ENCODE measurements around the gene KCNB1. TPM values are rescaled to one million over a fixed set of nuclear protein-coding genes. Genes with fewer than 3 reads are reported as not detected.

Gene KCNB1
- total RNA-seq, 2 experiments from 2014 or later, result not detected

DNA sequence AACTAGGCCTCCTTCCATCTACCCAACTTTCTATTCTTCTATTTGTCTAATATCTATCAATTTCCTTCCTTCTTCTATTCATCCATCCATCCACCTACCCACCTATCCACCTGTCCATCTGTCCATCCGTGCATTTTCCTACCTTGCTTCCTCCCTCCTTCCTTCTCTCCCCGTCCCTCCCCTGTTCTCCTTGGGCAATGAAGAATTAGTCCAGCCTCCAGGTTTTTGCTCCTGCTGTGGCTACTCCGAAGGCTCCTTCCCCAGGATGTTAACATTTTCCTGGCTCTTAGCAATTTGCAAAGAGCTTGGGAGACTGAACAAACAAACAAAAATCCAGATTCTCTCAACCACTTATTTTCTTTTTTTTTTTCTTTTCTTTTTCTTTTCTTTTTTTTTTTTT lies 81.6 kb downstream of the KCNB1 start:
- CTCF ChIA-PET, result no interaction called here

DNA sequence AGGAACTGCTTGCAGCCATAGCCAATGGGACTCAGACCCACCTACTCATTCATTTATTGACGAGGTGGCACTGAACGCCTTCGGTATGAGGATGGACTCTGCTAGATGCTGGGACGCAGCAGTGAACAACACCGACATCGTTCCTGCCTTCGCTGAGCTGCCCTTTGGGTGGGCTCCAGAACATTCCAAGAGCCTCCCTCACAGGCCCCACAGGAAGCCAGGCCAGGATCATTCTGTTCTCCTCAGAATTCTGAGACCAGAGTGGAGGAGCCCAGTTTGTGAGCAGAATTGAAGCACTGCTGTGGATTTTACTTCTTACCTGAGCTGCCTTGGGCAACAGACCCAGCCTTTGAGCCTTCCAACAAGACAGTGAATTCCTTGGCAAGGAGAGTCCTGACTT lies 82.1 kb downstream of the KCNB1 start:
- ChIA-PET CTCF (no interaction called here), POLR2A (no interaction called here)

More for the DNA sequence above, 81.6 kb downstream of the KCNB1 start:
- POLR2A ChIA-PET, result no interaction called here

DNA sequence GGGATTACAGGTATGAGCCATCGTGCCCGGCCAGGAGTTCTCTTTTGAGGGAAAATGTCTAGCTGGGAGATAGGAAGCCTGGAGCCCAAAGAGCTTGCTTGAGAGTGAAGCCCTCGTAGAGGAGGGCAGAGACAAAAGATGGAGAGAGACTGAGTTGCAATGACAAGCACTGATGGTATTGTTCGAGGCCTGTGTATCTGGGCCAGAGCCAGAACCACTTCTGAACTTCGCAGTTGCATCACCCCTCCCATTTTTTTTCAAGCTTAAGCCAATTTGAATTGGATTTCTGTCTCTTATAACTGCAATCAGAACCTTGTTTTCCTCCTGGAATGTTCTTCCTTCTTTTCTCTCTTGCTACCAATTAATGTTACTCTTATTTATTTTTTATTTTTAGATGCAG lies 83.1 kb downstream of the KCNB1 start:
- CTCF ChIA-PET, result no interaction called here
- POLR2A ChIA-PET, result no interaction called here

DNA sequence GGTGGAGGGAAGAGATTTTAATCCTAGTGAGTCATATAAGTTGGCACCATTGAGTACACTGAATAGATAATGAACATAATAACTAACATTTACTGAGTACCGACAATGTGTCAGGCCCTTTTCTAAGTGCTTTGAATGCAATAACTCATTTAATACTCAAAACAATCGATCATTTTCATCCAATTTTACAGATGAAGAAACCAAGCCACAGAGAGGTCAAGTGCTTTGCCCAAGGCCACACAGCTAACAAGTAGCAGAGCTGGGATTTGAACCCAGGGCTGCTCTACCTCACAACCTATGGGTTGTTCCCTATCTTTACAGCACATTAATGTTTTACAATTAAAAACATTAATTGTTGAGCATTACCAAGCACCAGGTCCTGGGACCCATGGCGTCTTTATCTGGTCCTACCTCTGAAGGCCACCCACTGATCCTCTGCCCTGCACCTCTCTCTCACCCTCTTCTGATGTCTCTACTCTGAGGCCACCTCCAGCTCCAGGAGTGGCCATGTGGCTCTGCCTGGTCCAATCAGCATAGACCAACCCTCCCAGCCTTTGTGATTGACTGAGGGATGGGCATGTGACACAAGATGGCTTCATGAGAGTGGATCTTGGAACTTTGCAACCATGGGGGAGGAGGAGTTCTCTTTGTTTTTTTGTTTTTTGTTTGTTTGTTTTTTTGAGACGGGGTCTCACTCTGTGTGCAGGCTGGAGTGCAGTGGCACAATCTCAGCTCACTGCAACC lies 83.9 kb downstream of the KCNB1 start:
- ChIA-PET CTCF (no interaction called here), POLR2A (no interaction called here)

DNA sequence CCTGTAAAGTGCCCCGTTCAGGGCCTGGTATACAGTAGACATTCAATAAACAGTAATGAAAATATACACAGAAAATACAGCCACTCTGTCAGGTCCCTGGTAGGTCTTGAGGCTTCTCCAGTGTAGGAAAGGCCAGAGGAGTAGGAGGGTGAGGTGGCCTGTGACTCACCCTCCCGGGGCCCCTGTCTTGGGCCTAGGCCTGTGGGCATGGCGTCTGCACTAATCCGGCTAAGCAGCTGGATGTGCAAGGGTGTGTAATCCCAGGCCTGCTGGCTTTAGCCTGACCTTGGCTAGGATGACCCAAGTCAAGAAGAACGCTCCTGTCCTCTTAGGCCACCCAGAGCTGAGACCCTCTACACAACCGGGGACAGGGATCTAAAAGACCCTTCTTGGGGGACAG lies 84.9 kb downstream of the KCNB1 start:
- CTCF ChIA-PET, result no interaction called here
- POLR2A ChIA-PET, result no interaction called here

DNA sequence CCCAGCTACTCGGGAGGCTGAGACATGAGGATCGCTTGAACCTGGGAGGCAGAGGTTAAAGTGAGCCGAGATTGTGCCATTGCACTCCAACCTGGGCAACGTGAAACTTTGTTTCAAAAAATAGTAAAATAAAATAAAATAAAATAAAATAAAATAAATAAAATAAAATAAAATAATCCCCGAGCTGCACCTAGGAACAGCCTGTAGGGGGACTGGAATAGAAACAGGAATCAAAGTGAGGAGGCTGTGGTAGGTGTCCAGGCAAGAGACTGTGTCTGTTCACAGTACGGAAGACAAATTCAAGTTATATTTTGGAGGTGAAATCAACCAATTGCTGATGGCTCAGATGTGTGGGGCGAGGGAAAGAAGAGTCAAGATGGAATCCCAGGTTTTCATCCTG lies 86.2 kb downstream of the KCNB1 start:
- CTCF ChIA-PET, result no interaction called here
- POLR2A ChIA-PET, result no interaction called here

DNA sequence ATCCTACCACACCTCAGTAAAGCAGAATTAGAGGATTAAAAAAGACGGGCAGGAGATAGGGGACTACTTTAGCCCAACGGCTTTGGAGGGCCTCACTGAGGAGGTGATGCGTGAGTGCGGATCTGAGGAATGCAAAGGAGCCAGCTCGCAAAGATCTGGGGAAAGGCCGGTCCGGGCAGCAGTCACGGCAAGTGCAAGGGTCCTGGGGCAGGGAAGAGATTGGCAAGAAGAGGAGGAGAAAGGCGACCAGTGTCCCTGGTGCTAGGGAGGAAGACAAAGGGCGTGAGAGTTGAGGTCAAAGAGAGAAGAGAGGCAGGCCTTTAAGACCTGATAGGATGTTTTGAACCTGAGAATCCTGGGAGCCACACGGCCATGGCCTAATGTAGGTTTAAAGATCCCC lies 86.8 kb downstream of the KCNB1 start:
- POLR2A ChIA-PET, result no interaction called here
- CTCF ChIA-PET, result no interaction called here

DNA sequence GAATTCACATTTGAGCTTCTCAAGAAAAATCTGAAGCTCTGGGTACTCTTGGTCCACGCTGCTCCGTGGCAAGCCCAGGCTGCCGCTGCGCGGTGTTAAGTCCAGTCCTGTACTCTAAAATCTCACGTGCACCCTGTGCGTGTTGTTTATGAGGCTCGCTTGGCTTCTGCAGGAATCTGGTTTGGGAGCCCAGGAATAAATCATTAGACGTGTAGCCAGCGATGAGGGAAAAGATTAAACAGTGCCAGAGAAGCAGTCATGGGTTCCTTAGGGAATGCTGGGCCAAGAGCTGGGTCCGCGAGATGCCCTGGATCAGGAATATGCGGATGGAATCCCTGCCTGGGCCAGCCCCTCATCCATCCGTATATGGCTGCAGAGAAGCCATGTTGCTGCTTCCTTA lies 87.3 kb downstream of the KCNB1 start:
- CTCF ChIA-PET, result no interaction called here
- POLR2A ChIA-PET, result no interaction called here

DNA sequence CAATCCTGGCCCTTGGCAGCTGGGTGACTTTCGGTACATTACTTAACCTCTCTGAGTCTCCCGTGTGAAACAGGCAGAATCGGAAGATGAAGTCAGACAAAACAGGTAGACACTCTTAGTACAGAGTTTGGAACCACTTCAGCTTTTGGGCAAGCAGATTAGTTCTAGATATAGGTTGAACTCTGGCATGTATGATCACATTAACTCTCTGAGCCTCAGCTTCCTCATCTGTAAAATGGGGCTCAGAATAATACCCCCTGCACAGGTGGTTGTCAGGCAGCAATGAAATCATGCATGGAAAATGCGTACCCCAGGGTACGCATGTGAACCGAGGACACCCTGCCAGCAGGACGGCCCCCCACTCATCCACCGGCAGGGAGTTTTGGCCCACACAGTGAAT lies 87.7 kb downstream of the KCNB1 start:
- CTCF ChIA-PET, result no interaction called here

DNA sequence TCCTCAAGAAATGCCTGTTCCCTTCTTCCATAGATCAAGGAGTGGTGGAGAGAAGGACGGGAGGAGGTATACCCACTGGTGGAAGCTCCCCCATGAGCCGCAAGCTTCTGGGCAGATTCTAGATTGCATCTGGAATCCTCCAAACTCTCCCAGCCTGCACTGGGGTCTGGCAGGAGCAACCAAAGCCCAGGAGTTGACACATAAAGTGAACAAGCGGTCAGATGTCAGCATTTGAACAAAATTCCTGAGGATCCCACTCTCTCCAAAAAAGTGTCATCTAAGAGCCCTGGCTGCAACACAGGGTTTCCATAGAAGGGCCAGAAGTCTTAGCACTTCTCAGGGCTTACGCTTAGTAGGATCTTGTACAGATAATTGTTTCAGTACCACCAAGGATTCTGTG lies 88.2 kb downstream of the KCNB1 start:
- ChIA-PET CTCF (no interaction called here), POLR2A (no interaction called here)

More for the DNA sequence above, 87.7 kb downstream of the KCNB1 start:
- POLR2A ChIA-PET, result no interaction called here

DNA sequence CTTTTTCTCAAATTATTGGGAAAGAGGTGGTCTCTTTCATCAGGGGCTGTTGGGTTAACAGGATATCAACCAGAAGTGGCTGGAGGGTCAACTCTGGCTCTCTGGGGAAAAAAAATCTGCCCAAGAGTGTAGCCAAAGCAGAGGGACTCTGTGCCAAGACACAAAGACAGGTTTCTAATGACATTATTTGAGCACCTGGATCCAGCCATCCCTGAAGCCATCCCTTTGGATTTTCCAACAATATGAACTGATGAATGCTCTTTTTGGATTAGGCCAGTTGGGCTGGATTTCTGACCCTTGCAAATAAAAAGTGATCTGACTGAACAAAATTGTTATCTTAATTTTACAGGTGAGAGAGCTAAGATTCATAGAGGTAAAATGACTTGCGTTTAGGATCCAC lies 88.7 kb downstream of the KCNB1 start:
- POLR2A ChIA-PET, result no interaction called here
- CTCF ChIA-PET, result no interaction called here

DNA sequence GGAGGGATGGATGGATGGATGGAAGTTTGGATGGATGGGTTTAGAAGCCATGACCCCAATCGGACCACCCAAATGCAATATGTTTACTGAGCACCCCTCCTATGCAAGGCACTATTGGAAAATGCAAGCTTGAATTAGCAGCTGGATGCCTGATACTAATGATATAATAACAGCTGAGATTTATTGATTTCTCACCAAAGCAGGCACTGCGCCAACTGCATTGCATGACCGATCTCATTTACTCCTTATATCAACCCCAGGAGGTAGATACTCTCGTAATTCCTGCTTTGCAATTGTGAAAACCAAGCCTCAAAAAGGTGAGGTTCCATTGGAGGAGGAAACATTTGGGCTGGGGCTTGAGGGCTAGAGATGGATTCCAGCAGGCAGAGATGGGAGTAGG lies 89.7 kb downstream of the KCNB1 start:
- POLR2A ChIA-PET, result no interaction called here
- CTCF ChIA-PET, result no interaction called here

DNA sequence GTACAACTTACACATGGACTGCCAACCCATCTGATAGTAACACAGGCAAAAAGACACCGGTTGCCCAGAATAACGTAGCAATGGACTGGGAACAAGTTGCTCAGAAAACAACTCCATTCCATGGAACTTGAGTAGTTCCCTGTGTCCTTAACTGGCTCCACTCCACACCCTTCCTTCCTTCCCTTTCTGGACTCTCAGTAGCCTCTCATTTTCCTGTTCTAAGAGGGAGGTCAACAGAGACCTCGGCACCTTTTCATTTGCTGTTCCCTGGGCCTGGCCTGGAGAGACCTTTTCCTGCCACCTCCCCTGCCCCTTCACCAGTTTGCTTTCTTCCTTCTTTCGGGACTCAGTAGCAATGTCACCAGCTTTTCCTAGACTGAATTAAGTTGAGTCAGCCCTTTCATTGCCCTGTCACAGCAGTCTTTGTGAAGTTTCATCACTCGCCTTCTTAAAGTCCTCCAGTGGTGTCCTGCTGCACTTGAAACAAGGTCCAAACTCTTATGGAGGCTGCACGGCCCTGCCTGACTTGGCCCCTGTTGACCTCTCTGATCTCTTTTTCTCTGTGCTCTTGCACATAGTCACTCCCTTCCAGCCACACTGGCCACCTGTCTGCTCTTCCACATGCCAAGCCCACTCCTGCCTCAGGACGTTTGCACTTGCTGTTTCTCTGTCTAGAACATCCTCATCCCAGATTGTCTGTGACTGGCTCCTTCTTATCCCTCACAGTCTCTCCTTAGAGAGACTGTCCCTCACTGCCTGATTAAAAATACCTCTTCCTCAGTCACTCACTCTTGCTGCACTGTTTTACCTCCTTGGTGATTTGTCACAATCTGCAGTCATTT lies 90.8 kb downstream of the KCNB1 start:
- POLR2A ChIA-PET, result no interaction called here
- CTCF ChIA-PET, result no interaction called here

DNA sequence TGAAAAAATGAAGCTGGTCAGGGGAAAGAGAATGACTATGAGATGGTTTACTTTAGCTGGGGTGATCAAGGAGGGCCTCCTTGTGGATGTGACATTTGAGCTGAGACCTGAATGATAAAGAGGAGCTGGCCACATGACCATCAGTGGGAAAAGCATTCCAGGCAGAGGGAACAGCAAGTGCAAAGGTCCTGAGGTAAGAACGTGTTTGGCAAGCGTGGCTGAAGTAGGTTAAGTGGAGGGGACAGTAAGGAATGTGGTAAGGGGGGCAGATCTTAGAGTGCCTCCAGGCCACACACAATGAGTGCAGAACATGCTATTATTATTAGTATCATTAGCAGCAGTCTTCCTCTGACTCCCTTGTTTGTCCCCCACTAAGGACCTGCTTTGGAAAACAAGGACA lies 92.6 kb downstream of the KCNB1 start:
- CTCF ChIA-PET, result no interaction called here
- POLR2A ChIA-PET, result no interaction called here

DNA sequence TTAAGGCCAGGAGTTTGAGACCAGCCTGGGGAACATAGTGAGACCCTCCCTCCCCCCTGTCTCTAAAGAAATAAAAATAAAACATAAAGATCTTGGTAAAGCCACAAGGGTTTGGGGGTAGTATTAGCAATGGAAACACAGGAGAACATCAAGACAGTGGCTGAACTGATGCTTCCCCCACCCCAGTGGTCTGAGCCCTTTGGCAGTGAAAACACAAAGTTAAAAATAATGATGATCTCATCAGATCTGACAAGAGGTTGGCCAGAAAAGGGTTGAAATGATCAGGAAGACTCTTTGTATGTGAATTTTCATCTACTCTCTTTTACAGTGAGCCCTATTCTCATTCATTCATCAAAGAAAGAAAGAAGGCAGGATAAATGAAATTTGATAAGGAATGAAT lies 93.7 kb downstream of the KCNB1 start:
- POLR2A ChIA-PET, result no interaction called here
- CTCF ChIA-PET, result interaction anchor here (1.2 kb wide), 1 partner anchor 127 kb away, joined by 3 read pairs; no protein-coding TSS in a partner anchor

DNA sequence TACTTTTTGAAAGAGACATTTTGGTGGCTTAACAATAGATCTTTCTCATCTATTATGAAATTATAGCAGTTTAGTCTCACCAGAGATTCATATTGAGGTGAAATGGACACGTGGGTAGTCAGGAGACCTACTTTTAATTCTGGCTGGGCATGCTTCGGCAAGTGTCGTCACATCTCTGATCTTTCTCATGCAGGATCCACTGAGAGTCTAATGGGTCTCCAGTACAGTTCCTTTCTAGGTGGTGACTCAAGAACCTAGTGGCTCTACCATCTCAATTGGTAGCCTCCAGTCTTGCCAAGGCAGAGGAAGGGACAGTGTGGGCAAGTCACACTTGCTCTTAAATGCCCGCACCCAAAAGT lies 94.9 kb downstream of the KCNB1 start:
- CTCF ChIA-PET, result no interaction called here
- POLR2A ChIA-PET, result no interaction called here

DNA sequence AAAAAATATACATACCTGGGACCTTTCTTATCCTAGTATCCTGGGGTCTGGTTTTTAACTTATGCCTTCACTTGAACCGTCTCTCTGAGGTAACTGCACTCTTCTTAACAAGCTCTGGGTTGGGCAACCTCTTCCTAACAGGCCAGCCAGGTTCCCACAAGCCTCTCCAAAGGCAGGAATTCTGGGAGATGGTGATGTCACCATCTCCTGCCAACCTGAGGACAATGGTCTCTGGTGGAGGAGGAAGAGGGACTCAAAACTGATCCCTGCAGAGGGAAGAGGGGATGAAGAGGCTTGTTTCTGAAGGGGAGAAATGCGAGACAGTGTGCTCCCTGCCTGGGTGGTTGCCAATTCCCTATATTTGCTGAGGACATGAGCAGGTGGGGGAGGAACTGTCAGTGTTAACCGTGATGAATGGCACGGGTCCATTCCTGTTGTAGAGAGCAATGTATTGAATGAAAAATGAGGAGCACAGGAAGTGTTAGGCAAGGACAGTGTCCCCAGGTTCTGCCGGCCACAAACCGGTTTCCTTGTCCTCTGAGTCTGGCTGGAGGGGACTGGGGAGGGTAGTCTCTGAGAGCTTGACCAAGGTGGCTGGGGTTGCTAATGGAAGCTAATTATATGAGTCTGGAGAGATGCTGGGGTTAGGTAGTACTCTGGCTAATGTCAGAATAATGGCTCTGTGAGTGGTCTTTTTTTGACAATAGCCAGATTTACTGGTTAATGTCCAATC lies 95.5 kb downstream of the KCNB1 start:
- ChIA-PET POLR2A (no interaction called here), CTCF (no interaction called here)

DNA sequence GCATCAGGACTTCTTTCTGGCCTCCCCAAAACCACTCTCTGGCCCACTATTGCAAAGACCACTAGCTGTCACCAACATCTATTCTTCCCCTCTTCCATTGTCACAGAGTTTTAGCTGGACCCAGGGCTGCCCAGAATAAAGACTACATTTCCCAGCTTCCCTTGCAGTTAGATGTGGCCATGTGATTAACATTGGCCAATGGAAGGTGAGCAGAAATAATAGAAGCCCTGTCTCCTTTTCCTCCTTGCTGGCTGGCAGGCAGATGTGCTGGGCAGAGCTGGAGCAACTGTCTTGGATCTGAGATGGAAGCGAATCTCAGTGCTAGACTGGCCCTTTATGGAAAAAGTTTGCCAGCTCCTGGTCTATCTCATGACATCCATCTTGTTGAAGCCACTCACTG lies 97.0 kb downstream of the KCNB1 start:
- CTCF ChIA-PET, result interaction anchor here (1.3 to 3.8 kb wide), 3 partner anchors 40 to 121 kb away, joined by 3 to 15 read pairs (median 5); no protein-coding TSS in a partner anchor
- POLR2A ChIA-PET, result interaction anchor here (0.5 kb wide), 1 partner anchor 38 kb away, joined by 3 read pairs; no protein-coding TSS in a partner anchor

DNA sequence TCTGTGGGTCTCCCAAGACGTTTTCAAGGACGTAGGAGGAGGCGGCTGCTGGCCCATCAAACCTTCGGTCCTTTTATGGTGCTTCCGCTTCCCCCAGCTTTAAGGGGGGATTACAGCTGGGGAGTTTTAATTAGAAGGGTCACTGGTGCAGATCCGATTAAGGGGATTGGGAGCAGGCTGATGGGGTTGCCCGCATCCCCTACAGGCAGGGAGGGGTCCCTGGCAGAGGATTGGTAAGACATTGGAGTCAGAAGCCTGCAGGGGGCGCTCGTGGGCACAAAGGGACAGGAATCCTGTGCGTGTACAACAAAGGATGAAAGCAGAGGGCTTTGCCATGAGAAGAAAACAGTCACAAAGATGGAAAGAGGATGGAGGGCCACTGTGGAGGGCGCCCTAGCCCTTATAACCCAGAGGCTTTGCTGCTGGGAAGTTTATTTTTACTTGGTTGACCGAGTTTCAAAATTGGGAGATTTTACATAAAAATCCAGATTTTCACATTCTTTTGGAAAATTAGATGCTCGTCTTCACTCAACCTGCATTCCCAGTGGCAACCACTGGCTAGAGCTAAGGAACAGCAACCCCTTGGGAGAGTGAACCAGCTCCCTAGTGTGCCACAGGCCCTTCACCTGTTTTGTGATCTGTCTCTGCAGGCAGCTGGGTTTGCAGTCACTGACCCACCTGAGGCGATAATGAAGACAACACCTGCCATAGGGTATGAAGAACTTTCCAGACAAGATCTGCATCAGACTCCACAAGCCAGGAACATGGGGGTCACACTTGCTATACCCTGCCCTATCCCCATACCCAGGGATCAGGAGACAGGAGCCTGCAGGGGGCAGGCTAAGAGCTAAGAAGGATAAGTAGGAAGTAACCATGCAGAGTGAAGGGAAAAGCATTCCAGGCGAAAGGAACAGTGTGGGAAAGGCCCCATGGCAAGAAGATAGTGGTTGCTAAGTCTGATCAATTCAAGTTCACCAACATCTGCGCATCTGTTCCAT lies 97.7 kb downstream of the KCNB1 start:
- POLR2A ChIA-PET, result no interaction called here
- CTCF ChIA-PET, result interaction anchor here (0.5 to 3.8 kb wide), 6 partner anchors 39 to 217 kb away, joined by 3 to 15 read pairs (median 4); no protein-coding TSS in a partner anchor

Measured in activated CD8-positive, alpha-beta memory T cell treated with anti-CD3 and anti-CD28 coated beads for 36 hours (primary cell).